Nephron progenitor cell (in vitro differentiated cells): Measurements from ENCODE around the gene ZNF8.

Experiments used
- DNase-seq: peaks from one replicate; pipeline ENCODE4 v3.0.0; 2021
- H3K27ac Mint-ChIP-seq: 2 replicates; pipeline ENCODE4 v1.8.0; 2021; ENCODE audit warnings: mild to moderate bottlenecking, moderate library complexity, mixed read lengths
- H3K27me3 Mint-ChIP-seq: 2 replicates; pipeline ENCODE4 v1.8.0; 2021; ENCODE audit warnings: mild to moderate bottlenecking, low read depth, mixed read lengths; ENCODE audit not compliant: poor library complexity
- H3K36me3 Mint-ChIP-seq: 2 replicates; pipeline ENCODE4 v1.8.0; 2021; ENCODE audit warnings: low read depth, mixed read lengths
- H3K4me1 Mint-ChIP-seq: 2 replicates; pipeline ENCODE4 v1.8.0; 2021; ENCODE audit warnings: mixed read lengths
- H3K4me3 Mint-ChIP-seq: 2 replicates; pipeline ENCODE4 v1.8.0; 2021; ENCODE audit warnings: mild to moderate bottlenecking, moderate library complexity, mixed read lengths
- H3K9me3 Mint-ChIP-seq: 2 replicates; pipeline ENCODE4 v1.8.0; 2021; ENCODE audit warnings: mild to moderate bottlenecking, moderate library complexity, mixed read lengths
- TF ChIP-seq, protein P1 (sequence below): fragments of 200-600 bp; sonication (generic); IDR thresholded peaks from 2 replicates; pipeline ENCODE4 v1.5.0; 2021; ENCODE audit warnings: antibody characterized with exemption

ZNF8 gene

DNA sequence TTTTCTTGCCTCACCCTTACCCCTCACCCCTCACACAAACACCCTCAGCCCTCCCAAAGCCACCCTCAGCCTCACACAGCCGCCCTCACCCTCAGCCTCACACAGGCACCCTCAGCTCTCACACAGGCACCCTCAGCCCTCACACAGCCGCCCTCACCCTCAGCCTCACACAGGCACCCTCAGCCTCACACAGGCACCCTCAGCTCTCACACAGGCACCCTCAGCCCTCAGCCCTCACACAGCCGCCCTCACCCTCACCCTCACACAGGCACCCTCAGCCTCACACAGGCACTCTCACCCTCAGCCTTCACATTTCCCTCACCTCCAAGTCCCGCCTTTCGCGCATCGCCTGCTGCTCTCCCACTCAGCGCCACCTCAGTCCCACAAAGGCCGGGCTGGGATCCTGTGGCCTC, 47.8 kb downstream of the ZNF8 start:
- Mint-ChIP-seq H3K36me3 (peaks cover 13% of the 10 kb centered on the region), H3K9me3 (no peaks in the 10 kb centered on the region), H3K4me1 (peaks cover 18% of the 10 kb centered on the region), H3K27me3 (peaks cover 3% of the 10 kb centered on the region), H3K27ac (no peak overlapping the region), H3K4me3 (no peak overlapping the region)
- no peak for DNase-seq
- TF ChIP-seq, protein P1, sequence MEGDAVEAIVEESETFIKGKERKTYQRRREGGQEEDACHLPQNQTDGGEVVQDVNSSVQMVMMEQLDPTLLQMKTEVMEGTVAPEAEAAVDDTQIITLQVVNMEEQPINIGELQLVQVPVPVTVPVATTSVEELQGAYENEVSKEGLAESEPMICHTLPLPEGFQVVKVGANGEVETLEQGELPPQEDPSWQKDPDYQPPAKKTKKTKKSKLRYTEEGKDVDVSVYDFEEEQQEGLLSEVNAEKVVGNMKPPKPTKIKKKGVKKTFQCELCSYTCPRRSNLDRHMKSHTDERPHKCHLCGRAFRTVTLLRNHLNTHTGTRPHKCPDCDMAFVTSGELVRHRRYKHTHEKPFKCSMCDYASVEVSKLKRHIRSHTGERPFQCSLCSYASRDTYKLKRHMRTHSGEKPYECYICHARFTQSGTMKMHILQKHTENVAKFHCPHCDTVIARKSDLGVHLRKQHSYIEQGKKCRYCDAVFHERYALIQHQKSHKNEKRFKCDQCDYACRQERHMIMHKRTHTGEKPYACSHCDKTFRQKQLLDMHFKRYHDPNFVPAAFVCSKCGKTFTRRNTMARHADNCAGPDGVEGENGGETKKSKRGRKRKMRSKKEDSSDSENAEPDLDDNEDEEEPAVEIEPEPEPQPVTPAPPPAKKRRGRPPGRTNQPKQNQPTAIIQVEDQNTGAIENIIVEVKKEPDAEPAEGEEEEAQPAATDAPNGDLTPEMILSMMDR, result no peak

DNA sequence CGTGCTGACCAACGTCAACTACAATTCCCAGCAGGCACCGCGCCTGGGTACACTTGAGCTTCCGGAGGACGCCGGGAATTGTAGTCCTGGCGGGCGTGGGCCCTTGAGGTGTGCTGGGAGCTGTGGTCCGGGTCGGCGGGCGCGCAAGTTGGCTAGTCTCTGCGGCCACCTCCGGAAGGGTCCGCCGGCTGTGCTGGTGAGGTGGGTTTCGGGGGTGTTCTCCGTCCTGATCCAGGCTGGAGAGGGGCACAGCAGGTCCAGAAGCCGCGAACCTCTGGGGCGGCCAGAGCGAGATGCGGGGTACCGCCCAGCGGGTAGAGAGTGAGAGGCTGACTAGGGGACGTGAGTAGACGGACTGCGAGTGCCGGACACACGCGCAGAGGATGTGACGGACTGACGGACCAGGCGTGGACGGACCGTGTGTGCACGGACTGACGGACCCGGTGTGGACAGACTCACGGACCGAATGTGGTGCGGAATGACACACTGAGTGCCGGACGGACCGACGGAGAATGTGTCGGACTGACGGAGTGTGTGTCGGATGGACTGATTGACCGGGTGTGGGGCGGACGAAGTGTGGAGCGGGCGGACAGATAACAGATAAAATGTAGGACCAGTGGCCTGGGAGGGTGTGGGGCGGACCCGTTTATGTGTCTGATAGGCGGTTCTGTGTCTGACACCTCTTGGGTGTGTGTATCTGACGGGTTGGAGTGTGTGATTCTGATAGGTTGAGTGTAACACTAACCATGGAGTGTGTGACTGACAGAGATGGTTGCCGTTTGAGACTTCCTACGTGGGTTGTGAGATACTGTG, 48.4 kb downstream of the ZNF8 start, which contains the start of gene ZSCAN22:
ZSCAN22 (plus strand) TSS at position 81 of the 813 bp plus-strand sequence. CDS start 7,809 bp downstream, outside the sequence.
- H3K27me3 Mint-ChIP-seq, result peaks cover 3% of the 10 kb centered on the region
- H3K4me1 Mint-ChIP-seq, result peaks cover 18% of the 10 kb centered on the region
- peak; percentile 96 for DNase-seq
- no peak within 1 kb of the TSS for H3K27ac Mint-ChIP-seq
- no peaks in the 10 kb centered on the region for H3K9me3 Mint-ChIP-seq
- TF ChIP-seq, protein P1, result no peak
- H3K36me3 Mint-ChIP-seq, result peaks cover 13% of the 10 kb centered on the region
- no peak within 1 kb of the TSS for H3K4me3 Mint-ChIP-seq

DNA sequence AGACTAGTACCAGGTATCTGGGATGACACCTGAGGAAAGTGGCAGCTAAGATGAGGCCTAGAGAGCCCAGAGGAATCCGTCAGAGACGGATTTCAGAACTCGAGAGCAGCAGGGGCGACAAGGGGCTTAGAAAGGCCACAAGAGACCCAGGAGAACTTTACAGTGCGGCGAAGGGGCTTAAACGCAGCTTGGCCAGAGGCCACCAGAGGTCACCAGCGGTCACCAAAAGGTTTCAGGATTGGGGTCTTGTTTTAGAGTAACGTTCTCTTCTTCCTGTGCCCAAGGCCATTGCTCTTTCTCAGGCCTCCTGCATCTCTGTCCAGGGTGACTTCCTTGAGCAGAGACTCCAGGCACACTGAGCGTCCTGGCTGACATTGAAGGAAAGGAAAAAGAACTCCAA, 50.2 kb downstream of the ZNF8 start:
- no peak overlapping the region for H3K27ac Mint-ChIP-seq
- peaks cover 2% of the 10 kb centered on the region for H3K36me3 Mint-ChIP-seq
- TF ChIP-seq, protein P1, result peak; percentile 52
- peak; percentile 70 for DNase-seq
- H3K27me3 Mint-ChIP-seq, result peaks cover 3% of the 10 kb centered on the region
- H3K4me1 Mint-ChIP-seq, result peaks cover 18% of the 10 kb centered on the region
- no peaks in the 10 kb centered on the region for H3K9me3 Mint-ChIP-seq
- H3K4me3 Mint-ChIP-seq, result peak overlapping the region; percentile 67

DNA sequence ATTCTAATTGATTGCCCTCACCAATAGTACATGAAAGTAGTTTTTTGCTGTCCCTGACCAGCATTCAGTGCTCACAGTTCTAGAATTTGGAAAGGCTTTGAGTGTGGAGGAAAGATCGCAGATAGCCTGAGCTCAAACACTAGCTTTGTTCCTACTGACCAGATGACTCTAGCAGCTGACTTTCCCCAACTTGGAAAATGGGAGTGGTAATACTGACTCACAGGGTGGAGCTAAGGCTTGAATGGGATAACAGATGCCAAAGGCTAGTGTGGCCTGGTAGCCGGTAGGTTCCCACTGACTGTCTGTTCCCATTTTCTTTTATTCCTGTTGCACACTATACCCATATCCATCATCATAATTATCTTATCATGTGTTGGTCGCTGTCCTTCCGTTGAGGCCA, 51.7 kb downstream of the ZNF8 start:
- Mint-ChIP-seq H3K4me1 (peaks cover 18% of the 10 kb centered on the region), H3K9me3 (no peaks in the 10 kb centered on the region), H3K27ac (no peak overlapping the region), H3K4me3 (no peak overlapping the region), H3K27me3 (peaks cover 3% of the 10 kb centered on the region), H3K36me3 (peaks cover 11% of the 10 kb centered on the region)
- TF ChIP-seq, protein P1, result no peak
- no peak for DNase-seq

DNA sequence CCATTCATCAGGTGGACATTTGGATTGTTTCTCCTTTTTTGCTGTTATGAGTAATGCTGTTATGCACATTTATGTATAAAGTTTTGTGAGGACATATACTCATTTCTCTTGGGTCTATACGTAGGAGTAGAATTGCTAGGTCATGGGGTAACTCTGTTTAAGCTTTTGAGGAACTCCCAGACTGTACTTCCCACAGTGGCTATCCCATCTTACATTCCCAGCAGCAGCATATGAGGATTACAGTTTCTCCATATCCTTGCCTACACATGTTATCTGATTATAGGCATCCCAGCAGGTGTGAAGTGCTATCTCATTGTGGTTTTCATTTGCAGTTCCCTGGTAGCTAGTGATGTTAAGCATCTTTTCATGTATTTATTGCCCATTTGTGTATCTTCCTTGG, 53.9 kb downstream of the ZNF8 start:
- peaks cover 18% of the 10 kb centered on the region for H3K4me1 Mint-ChIP-seq
- DNase-seq, result no peak
- peaks cover 22% of the 10 kb centered on the region for H3K36me3 Mint-ChIP-seq
- no peaks in the 10 kb centered on the region for H3K9me3 Mint-ChIP-seq
- TF ChIP-seq, protein P1, result no peak
- H3K27ac Mint-ChIP-seq, result no peak overlapping the region
- no peak overlapping the region for H3K4me3 Mint-ChIP-seq
- H3K27me3 Mint-ChIP-seq, result peaks cover 3% of the 10 kb centered on the region
